WI38 (cell line): ENCODE data around the gene SEMA5A.

ENCODE experiments used
- H3K4me3 ChIP-seq: 2 replicates; pipeline ENCODE4 v1.5.1; 2011; ENCODE audit warnings: low read depth, mild to moderate bottlenecking, control low read depth, low read length
- CTCF ChIP-seq: IDR thresholded peaks from 2 replicates; pipeline ENCODE4 v1.5.1; 2012; ENCODE audit warnings: low read depth, mild to moderate bottlenecking, control low read depth, low read length

SEMA5A gene

GRCh38 chr5:9071524-9071923 is 474.4 kb downstream of the SEMA5A start:
- TF ChIP-seq CTCF, result no peak
- H3K4me3 ChIP-seq, result no peak overlapping the region

- TF ChIP-seq CTCF, result no peak
- H3K4me3 ChIP-seq, result no peak overlapping the region
These were observed 474.8 kb downstream of the SEMA5A start for GRCh38 chr5:9071074-9071473.

GRCh38 chr5:9069650-9070049 is 476.2 kb downstream of the SEMA5A start:
- H3K4me3 ChIP-seq, result no peak overlapping the region
- TF ChIP-seq CTCF, result no peak

- no peak overlapping the region for H3K4me3 ChIP-seq
- TF ChIP-seq CTCF, result no peak
These were observed 478.7 kb downstream of the SEMA5A start for GRCh38 chr5:9067154-9067553.

- no peak overlapping the region for H3K4me3 ChIP-seq
- no peak for TF ChIP-seq CTCF
These were observed 479.5 kb downstream of the SEMA5A start for GRCh38 chr5:9066349-9066748.

GRCh38 chr5:9063615-9064245 is 482.1 kb downstream of the SEMA5A start:
- no peak overlapping the region for H3K4me3 ChIP-seq
- no peak for TF ChIP-seq CTCF

GRCh38 chr5:9062873-9063272 is 483.0 kb downstream of the SEMA5A start:
- no peak overlapping the region for H3K4me3 ChIP-seq
- no peak for TF ChIP-seq CTCF
